Measurements from ENCODE around the gene KBTBD2. TPM values are rescaled to one million over a fixed set of nuclear protein-coding genes. Genes with fewer than 3 reads are reported as not detected.

The KBTBD2 gene
- total and polyA plus RNA-seq, 2 of the 4 experiments (the other 2 are of a cell fraction), result 13.2 to 32.3 TPM

GRCh38 chr7:32901629-32902028 lies 10.1 kb upstream of the KBTBD2 start:
- Histone ChIP-seq H3K4ac (ENCODE audit: low read depth, low read length) (no peak overlapping the region), H2AK9ac (replicated peaks; ENCODE audit: low read depth, low read length, poor library complexity) (no peak overlapping the region), H3K27ac (ENCODE audit: insufficient read depth, low read length) (no peak overlapping the region), H3K4me3 (ENCODE audit: insufficient read depth, low read depth, low read length) (no peak overlapping the region), H2AFZ (replicated peaks; ENCODE audit: low read length, poor library complexity) (no peak overlapping the region), H3K18ac (ENCODE audit: low read depth, low read length) (no peak overlapping the region), H3K4me2 (ENCODE audit: low read depth, low read length) (no peak overlapping the region), H2BK5ac (ENCODE audit: low read depth, low read length, poor library complexity, severe bottlenecking) (no peak overlapping the region), H2BK120ac (ENCODE audit: low read depth, low read length) (no peak overlapping the region), H4K5ac (ENCODE audit: low read depth, low read length) (no peak overlapping the region), H2BK15ac (ENCODE audit: low read depth, low read length) (no peak overlapping the region), H2BK20ac (ENCODE audit: low read depth, low read length) (no peak overlapping the region), H4K91ac (ENCODE audit: insufficient read depth, low read depth, low read length) (no peak overlapping the region), H4K20me1 (ENCODE audit: insufficient read depth, low read length) (no peaks in the 10 kb centered on the region), H3K56ac (ENCODE audit: extremely low read depth, insufficient read depth, low read length) (no peak overlapping the region), H4K8ac (ENCODE audit: low read depth in 2 of 2, low read length in 2 of 2) (no peak overlapping the region), H3K79me1 (ENCODE audit: low read depth in 1 of 2, low read length in 2 of 2) (no peaks in the 10 kb centered on the region), H3K4me1 (ENCODE audit: control insufficient read depth, insufficient read depth, low read length) (no peaks in the 10 kb centered on the region), H3K9me3 (ENCODE audit: control insufficient read depth, insufficient read depth, low read length) (no peaks in the 10 kb centered on the region), H3K23ac (ENCODE audit: low read depth, low read length) (no peak overlapping the region), H3K36me3 (ENCODE audit: control insufficient read depth, insufficient read depth, low read length) (no peaks in the 10 kb centered on the region), H3K9ac (ENCODE audit: low read depth, low read length) (no peak overlapping the region), H2AK5ac (ENCODE audit: low read depth, low read length) (no peak overlapping the region), H3K27me3 (ENCODE audit: control insufficient read depth, insufficient read depth, low read length) (no peaks in the 10 kb centered on the region), H3K9me1 (ENCODE audit: insufficient read depth, low read length) (no peaks in the 10 kb centered on the region), H3K14ac (replicated peaks; ENCODE audit: low read depth, low read length) (no peak overlapping the region)
- dilution Hi-C loops (cut with HindIII; ENCODE audit: low sequenced_read_pairs, unreplicated experiment) (no loop called here), intact Hi-C loops (cut with micrococcal nuclease) (no loop called here), in situ Hi-C loops (cut with MboI; ENCODE audit: low sequenced_read_pairs) (no loop called here)
- TF ChIP-seq, protein P1, sequence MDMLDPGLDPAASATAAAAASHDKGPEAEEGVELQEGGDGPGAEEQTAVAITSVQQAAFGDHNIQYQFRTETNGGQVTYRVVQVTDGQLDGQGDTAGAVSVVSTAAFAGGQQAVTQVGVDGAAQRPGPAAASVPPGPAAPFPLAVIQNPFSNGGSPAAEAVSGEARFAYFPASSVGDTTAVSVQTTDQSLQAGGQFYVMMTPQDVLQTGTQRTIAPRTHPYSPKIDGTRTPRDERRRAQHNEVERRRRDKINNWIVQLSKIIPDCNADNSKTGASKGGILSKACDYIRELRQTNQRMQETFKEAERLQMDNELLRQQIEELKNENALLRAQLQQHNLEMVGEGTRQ (IDR thresholded peaks at IDR 0.05; ENCODE audit: low read depth, low read length), result no peak
- TF ChIP-seq MAZ (IDR thresholded peaks at IDR 0.05; ENCODE audit: borderline replicate concordance, low read depth, low read length) (no peak), SMC3 (IDR thresholded peaks at IDR 0.05; ENCODE audit: low read depth, low read length) (no peak), BHLHE40 (IDR thresholded peaks at IDR 0.05; ENCODE audit: low read depth, low read length) (no peak)
- 42% methylated on average over 2 of the region's 7 CpGs; no CpG with 5 or more reads in 1 of the 2 experiments for WGBS, 2 experiments (ENCODE audit: extremely low coverage in 2 of 2, insufficient read length in 1 of 2)
- no peak for ATAC-seq (ENCODE audit: low read depth)
- CTCF ChIA-PET, result no interaction called here
- no peak for DNase-seq
- POLR2A ChIA-PET (ENCODE audit: unreplicated experiment), result no interaction called here
- no TSS peak for BruUV-seq (replicated peaks)
